H54 (cell line): Measurements from ENCODE around the gene SYNM.

ENCODE experiments used
- DNase-seq: peaks from one replicate; pipeline ENCODE4 v3.0.0; 2011; ENCODE audit warnings: low spot score, mixed read lengths; ENCODE audit not compliant: insufficient read length
- FAIRE-seq: peaks from 3 replicates; lab custom pipeline; 2011; peaks lifted over from hg19 to GRCh38; lab: Jason Lieb, UNC
- POLR2A ChIP-seq: IDR thresholded peaks from 2 replicates; pipeline ENCODE4 v1.6.1; 2011; ENCODE audit warnings: low read depth, mild to moderate bottlenecking, low read length

SYNM gene

DNA sequence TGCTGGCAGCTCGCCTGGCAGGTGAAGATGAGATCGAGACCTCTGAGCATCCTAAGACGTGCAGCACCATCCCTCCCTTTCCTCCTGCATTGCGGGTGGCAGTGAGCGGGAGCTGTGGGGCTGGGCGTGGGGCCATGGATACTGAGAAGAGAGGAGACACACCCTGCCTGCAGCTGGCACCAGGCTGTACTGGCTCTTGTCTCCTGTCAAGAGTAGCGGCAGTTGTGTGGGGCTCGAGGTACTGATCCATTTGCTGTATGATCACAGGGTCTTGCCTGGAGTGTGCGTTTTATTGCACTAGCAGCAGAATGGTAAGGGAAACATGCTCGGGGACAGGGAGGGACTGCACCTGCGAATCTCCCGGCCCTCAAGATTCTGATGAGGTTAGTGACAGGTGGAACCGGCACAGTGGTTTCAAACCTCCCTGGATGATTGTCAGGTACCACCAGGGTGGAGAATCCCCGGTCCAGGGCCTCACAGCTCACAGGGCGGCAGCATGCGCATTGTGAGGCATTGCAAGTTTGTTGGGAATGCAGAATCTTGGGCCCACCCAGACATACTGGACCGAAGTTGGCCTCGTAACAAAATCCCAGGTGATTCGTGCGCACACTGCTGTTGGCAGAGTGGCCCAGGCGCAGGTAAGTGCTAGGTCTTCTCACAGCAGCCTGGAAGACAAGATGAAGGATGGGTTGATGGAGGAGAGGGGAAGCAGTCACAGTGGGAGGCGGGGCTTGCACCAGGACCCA is 14.1 kb downstream of the SYNM start:
- FAIRE-seq: no peak
- DNase-seq: no peak
- no peak for TF ChIP-seq POLR2A

DNA sequence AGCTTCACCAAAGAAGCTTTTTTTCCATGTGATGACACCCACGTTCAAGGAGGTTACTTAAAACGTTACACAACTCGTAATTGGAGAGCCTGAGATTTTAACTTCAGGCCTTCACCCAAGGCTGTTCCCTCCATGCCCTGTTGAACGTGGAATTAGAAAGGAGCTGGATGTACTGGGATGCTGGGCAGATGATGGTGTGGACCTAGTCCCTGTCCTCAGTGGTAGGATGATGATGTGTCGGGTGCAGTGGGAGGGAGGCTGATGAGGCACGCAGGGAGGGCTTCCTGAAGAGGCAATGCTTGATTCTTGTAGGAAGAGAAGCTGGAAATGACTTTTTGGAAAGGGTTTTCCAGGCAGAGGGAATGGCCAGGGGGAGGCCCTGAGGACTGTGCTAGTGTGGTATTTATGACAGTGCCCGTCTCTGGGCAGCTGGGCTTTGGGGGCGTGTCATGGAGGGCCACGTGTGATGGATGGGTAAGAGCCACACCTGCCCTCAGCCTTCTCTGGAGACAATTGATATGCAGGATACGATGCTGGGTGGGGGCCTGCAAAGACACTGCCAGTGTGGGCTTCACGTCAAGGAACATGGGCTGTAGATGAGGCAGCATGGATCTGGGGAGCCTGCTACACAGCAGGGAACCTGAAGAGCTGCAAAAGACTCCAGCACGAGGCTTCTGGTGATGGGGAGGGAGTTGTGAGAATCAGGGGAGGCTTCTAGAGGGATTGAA is 15.3 kb downstream of the SYNM start:
- no peak for FAIRE-seq
- DNase-seq: no peak
- no peak for TF ChIP-seq POLR2A

DNA sequence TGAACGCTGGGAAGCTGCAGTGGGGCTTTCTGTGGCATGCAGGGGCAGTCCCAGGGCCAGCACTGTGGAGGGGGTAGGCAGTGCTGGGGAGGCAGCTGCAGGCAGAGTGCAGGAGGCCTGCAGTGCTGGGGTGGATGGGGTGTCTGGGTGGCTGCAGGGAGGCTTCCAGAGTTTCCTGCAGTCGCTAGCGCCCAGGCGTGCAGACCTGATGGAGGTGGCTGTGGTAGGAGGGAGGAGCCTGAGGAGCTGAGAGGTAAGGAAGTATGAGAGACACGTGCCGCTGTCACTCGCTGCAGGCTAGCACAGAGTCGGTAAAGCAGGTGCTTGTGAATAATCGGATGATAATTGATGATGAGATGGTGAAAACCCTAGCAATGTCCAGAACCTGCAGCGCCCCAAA is 16.3 kb downstream of the SYNM start:
- no peak for TF ChIP-seq POLR2A
- DNase-seq (no peak), FAIRE-seq (no peak)

DNA sequence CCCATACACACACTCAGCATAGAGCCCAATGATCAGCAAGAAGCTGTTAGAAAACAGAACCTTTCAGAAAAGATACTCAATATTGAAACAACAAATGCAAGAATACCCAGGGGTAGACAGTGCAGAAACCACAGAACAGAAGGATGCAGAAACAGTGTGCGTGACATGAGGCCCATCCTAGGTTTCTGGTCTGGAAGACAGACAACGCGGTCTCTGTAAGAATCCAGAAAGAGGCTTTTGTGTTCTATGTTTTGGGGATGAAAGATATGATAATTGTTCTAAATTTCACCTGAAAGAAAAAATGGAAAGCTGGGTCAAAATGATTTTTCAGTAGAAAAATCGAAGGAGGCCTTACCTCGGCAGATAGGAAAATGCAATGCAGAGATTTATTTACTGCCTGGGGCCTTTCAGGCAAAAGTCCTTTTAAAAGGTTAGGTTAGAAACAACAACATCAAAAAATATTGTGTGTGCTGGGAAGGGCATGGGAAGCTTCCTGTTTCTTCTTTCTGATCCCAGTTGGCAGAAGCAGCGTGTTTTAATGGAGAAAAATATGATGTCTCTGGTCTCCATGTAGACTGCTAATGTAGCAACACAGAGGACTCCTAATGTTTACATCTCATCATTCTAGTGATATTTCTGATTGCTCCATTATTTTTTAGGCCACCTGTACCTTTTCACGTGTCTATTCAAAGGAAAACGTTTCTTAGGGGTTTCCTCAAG is 17.0 kb downstream of the SYNM start:
- no peak for TF ChIP-seq POLR2A
- no peak for DNase-seq
- no peak for FAIRE-seq

DNA sequence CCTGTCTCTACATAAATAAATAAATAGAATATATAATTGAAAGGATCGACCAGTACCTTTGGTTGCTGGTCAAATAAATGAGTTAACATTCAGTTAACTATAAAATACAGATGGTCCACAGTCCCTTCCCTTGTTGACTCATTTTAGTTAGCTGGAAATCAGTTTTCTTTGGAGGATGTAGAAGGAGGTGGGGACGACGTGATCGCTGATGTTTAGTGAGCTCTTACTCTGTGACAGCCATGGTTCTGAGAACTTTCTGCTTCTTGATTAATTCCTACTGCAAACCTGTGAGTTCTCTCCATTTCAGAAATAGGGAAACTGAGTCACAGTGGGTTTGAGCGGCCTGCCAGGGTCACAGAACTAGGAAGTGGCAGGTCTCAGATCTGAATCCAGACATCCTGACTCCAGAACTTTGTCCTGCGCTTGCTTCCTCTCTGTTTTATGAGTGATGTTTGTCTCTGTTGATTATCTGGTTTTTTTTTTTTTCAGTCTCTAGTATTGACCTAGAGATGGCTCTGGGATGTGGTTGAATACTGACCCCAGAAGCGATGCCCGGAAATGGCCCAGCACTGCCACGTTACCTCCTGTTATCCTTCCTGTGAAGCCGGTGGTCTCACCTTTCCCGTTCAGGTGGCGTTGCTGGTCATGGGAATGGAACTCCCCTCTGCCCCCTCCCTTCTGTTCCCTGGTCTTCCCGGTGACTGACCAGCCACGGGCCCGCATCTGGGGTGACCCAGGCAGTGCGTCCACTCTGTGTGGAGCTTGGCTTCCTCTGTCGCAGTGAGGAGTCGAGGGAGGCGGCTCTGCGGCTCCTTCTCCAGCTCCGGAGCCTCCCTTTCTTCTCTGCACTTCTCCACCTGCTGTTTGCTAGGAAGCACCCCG is 18.2 kb downstream of the SYNM start:
- no peak for FAIRE-seq
- peak; percentile 24; the same call in 1 of the 2 replicates for TF ChIP-seq POLR2A
- DNase-seq: no peak

DNA sequence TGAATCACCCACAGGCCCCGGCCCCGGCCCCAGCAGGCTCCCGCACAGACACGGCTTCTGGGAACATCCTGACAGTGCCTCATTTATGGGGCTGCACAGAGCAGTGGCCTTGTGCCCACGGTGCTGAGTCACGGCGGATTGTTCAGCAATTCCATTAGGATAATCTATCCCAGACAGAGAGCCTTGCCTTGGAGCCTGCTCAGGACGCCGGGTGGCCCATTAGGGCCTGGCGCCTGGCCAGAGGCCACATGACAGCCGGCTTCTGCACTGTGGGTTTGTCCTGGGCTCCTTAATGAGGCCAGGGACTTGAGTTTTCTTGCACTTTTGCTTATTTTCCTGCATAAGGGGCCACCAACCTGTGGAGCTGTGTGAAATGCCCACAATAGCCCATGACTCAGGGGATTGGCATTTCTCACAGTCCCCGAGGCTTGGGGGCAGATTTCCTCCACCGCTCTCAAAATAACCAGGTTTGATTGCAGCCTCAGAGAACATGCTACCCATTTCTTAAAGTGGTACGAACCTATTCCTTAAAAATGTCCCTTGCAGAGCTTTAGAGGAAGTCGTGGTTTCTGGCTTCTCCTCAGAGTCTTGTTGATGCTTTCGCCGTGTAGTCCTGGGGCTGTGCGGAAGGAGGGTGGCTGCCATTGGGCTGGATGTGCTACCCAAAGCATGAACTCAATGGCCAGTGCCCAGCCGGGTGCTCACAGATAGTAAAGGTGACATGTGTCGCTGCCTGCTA is 19.0 kb downstream of the SYNM start:
- TF ChIP-seq POLR2A: no peak
- FAIRE-seq: no peak
- peak; percentile 68 for DNase-seq

DNA sequence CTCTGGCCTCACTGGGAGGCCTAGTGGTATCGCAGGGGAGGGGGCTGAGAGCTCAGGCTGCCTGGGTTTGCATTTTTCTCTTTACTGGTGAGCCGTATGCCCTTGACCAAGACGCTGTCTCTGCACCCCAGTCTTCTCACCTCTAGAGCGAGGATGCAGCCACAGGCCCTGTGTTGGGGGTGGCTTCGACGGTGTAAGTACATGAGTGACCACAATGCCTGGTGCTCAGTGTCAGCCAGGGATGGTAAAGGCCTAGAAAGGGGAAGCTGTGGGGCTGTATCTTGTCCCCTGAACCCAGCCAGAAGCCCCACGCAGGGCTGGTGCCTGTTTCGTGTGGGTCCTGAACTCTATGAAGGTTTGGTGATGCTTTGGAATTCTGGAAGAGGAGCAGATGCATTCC is 19.8 kb downstream of the SYNM start:
- FAIRE-seq: no peak
- DNase-seq: no peak
- TF ChIP-seq POLR2A: no peak

DNA sequence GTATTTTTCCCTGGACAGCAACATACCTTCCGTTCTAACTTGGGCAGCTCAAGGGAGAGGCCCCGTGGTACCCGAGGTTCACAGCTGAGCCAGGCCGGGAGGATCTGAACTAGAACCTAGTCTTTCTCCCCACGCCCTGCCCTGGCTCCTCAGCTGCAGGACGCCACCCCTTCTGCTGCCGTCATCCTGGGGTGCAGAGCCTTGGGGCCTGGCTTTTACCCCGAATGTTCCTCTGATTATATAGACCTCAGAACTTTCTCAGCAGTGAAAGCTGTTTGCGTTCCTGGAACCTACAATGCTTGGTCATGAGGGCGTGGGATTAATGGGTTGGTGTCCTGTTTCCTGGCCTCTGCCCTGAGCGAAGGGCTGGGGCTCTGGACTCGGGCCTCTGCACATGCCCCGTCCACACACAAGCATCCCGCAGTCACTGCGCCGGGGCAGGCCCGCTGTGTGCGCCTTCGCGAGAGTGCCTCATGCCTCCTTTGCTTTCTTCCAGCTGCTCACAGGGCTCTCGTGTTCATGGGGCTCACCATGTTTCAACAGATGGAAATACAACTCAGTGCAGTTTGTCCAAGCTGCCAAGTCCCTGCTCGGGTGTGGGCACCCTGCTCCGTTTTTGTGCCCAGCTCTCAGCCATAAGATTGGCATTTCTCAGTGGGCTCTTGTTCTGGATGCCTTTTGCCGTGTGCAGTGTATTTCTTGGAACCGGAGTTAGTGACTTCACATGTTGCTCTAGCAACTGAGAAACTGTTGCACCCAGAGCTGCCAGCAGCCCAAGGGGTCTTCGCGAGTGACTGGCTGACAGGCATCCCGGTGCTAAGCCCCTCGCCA is 20.4 kb downstream of the SYNM start:
- no peak for FAIRE-seq
- no peak for DNase-seq

DNA sequence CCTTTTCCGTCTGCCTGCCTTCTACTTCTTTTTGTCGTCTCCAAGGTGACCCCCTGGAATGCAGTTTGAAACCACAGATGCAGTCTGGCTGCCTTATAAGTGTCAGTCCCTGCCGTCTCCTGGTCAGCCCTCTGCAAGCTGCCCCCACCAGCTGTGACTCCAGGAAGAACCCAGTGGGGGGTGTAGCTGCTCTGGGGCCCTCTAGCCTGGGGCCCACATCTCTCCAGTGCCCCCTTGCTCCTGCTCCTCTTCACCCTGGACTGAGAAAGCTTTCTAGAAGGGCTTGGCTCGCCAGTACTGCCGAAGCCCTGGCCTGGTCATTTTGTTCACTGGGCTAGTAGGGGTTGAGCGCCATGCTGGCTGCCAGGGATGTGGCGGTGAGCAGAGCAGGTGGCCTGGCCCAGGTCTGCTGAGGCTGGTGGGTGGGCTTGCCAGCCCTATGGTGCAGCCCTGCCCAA is 21.3 kb downstream of the SYNM start:
- DNase-seq (no peak), FAIRE-seq (no peak)
- TF ChIP-seq POLR2A: no peak

More for the DNA sequence above, 20.4 kb downstream of the SYNM start:
- no peak for TF ChIP-seq POLR2A

DNA sequence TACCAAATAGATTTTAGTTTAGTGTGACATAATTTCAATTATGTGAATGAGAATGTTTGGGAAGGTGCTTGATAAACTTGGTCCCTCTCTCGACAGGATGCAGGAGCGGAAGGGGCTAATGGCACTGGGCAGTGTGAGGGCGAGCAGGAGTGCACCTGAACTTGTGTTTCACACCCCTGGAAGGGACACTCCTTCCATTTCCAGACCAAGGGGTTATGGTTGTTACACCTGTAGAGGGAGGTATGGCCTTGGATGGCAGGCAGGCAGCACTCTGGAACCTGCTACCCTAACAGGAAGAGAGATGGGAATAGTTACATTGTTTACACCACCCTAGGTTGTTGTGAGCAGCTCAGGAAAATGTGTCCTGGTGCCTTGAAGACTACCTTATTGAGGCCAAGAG is 22.1 kb downstream of the SYNM start:
- FAIRE-seq (no peak), DNase-seq (no peak)
- no peak for TF ChIP-seq POLR2A

DNA sequence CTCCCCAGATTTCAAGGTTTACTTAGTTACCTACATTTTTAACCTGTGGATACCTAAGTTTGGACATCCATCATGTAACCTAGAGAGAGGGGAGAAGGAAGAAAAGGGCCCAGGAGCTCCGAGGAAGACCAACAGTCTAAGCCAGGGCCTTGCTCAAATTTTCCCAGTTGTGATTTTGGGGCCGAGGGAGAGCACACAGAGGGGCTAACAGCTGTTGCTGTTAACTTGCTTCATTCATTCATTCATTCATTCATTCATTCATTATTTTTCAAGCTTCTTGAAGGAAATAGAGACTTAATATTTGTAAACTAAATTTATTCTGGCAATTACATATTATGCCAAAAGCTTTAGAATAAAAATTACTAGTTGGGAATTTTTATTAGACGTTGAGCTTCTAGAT is 22.9 kb downstream of the SYNM start:
- DNase-seq (no peak), FAIRE-seq (no peak)
- no peak for TF ChIP-seq POLR2A

DNA sequence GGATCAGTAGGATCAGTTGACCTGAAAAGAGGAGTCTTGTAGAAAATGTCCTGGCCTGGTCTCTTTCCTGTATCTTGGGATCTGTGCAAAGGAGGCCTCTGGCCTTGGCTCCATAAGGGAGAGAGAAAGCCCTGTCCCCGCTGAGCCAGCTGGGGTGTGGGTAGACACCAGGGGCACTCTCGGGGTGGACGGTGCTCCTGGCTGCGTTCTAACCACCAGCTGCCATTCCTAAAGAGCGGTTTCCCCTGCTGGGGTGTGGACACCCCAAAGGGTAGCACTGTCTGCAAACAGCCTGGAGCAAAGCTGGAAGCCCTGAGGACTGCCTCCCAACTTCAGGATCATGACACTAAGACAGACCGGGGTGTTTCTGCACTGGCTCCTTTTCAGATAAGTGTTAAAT is 23.5 kb downstream of the SYNM start:
- DNase-seq (no peak), FAIRE-seq (no peak)
- TF ChIP-seq POLR2A: no peak
